Right lobe of liver (tissue), 6 donors: Measurements from ENCODE around the gene DDX55. TPM values are rescaled to one million over a fixed set of nuclear protein-coding genes. Genes with fewer than 3 reads are reported as not detected.

Source experiments
- ATAC-seq, 4 donors: fragments of 200-7000 bp; cut with Tn5 transposase; one replicate each; pipeline ENCODE4 v1.9.1; 2020; ENCODE audit warnings: mild to moderate bottlenecking in 4 of 4, moderate library complexity in 4 of 4
- DNase-seq, 3 donors: peaks; one replicate each; pipeline ENCODE4 v3.0.0-alpha.2; 2020
- H3K27ac ChIP-seq, 3 donors: fragments of 200-600 bp; one replicate each; pipeline ENCODE4 v1.8.0; 2022
- H3K27me3 ChIP-seq, 2 donors: fragments of 200-600 bp; one replicate each; pipeline ENCODE4 v1.8.0; 2022
- H3K36me3 ChIP-seq, 4 donors: fragments of 200-600 bp; sonication (generic) in 1 of 4; one replicate each; pipeline versions ENCODE4 v1.5.1 to v1.8.0; 2017 to 2022; ENCODE audit warnings: control low read depth in 1 of 4
- H3K4me1 ChIP-seq, 4 donors: fragments of 200-600 bp; sonication (generic) in 1 of 4; one replicate each; pipeline versions ENCODE4 v1.5.1 to v1.8.0; 2017 to 2022; ENCODE audit warnings: control low read depth in 1 of 4
- H3K4me3 ChIP-seq, 3 donors: fragments of 200-600 bp; one replicate each; pipeline ENCODE4 v1.8.0; 2022
- H3K9me3 ChIP-seq, 4 donors: fragments of 200-600 bp; sonication (generic) in 1 of 4; one replicate each; pipeline versions ENCODE4 v1.5.1 to v1.8.0; 2017 to 2022; ENCODE audit warnings: control low read depth in 1 of 4
- CTCF ChIP-seq, 4 donors: fragments of 200-600 bp in 3 of 4; fragments of 450-650 bp in 1 of 4; IDR thresholded peaks; one replicate each; pipeline versions ENCODE4 v1.5.1 to v1.8.0; 2016 to 2022; ENCODE audit warnings: antibody characterized with exemption in 4 of 4, mild to moderate bottlenecking in 2 of 4
- POLR2A ChIP-seq: fragments of 450-650 bp; IDR thresholded peaks from one replicate; pipeline ENCODE4 v1.6.1; 2017; ENCODE audit warnings: antibody characterized with exemption, mild to moderate bottlenecking
- WGBS: methylation state at CpG from one replicate; pipeline ENCODE4 v1.1.6; 2018; ENCODE audit warnings: low coverage, low lambda C conversion rate; ENCODE audit not compliant: insufficient coverage; ENCODE audit errors: missing lambda C conversion rate; 5-methylcytosine and 5-hydroxymethylcytosine counted together
- intact Hi-C, 2 donors: fragments of 100-400 bp; cut with DNase I; formaldehyde crosslinking; loops; one replicate each; pipeline versions ENCODE4 v1.11.2 to v1.14.1; 2022
- total RNA-seq, 6 experiments: library from RNA; depleted of rRNA in 2 of 6; stranded (reverse); fragments of >200 nt in 2 of 6; fragmentation: NEBNext Ultra II Directional in 3 of 6; extraction: Animal tissue kit (Norgen Biotek cat#: 25700) in 3 of 6; gene quantifications; one replicate each; pipeline versions ENCODE4 v1.1.0 to v1.2.4, GENCODE V29; 2016 to 2023
- donor health status: DM: no; HTN: yes; CAD: no.
- donor health status: DM: no; HTN: no; CAD: no.
- donor health status: DM: no; HTN: no; CAD: no.
- donor health status: DM: no; HTN: yes; CAD: no.
- donor health status: DM: no; HTN: yes; CAD: no.

The DDX55 gene
- total RNA-seq, 6 experiments from 2014 or later = 6.4 to 33.3 (median 10.5) TPM

DNA sequence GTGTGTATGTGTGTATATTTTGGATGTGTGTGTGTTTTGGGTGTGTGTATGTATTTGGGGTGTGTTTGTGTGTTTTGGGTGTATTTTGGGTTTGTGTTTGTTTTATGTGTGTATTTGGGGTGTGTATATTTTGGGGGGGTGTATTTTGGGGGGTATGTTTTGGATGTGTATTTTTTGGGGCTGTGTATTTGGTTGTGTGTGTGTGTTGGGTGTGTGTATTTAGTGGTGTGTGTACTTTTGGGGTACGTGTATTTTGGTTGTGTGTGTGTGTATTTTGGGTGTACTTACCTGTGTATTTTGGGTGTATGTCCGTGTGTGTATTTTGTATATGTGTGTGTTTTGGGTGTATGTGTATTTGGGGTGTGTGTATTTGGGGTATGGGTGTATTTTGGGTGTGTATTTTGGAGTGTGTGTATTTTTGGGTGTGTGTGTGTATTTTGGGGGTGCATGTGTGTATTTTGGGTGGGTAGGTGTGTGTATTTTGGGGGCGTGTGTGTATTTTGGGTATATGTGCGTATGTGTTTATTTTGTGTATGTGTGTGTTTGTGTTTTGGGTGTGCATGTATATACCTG is 52.3 kb downstream of the DDX55 start:
- Histone ChIP-seq H3K36me3 (peaks cover 0 to 45% (median 0%) of the 10 kb centered on the region in 4 donors), H3K27me3 (no peaks in the 10 kb centered on the region), H3K4me1 (no peaks in the 10 kb centered on the region), H3K27ac (no peak overlapping the region), H3K4me3 (no peak overlapping the region), H3K9me3 (no peaks in the 10 kb centered on the region)
- WGBS = 81% methylated on average over 4 of the region's 4 CpGs
- TF ChIP-seq CTCF (IDR thresholded peaks at IDR 0.05) (no peak), POLR2A (no peak)
- intact Hi-C loops = no loop called here
- no peak for ATAC-seq
- no peak for DNase-seq

- peaks cover 0 to 49% (median 0%) of the 10 kb centered on the region in 4 donors for H3K36me3 ChIP-seq
- ATAC-seq (no peak), DNase-seq (no peak)
- H3K4me1 ChIP-seq = no peaks in the 10 kb centered on the region
- intact Hi-C loops = no loop called here
- WGBS = 82% methylated on average over 5 of the region's 5 CpGs
- H3K9me3 ChIP-seq = no peaks in the 10 kb centered on the region
- H3K4me3 ChIP-seq = no peak overlapping the region
- no peak overlapping the region for H3K27ac ChIP-seq
- TF ChIP-seq POLR2A (no peak), CTCF (IDR thresholded peaks at IDR 0.05) (no peak)
- no peaks in the 10 kb centered on the region for H3K27me3 ChIP-seq
Measured at GRCh38 chr12:123655420-123655819, 53.5 kb downstream of the DDX55 start.

GRCh38 chr12:123656392-123656791 is 54.5 kb downstream of the DDX55 start:
- no peak overlapping the region for H3K27ac ChIP-seq
- WGBS = 91% methylated on average over 4 of the region's 4 CpGs
- ATAC-seq (no peak), DNase-seq (no peak)
- intact Hi-C loops = no loop called here
- H3K36me3 ChIP-seq = peaks cover 0 to 44% (median 0%) of the 10 kb centered on the region in 4 donors
- no peaks in the 10 kb centered on the region for H3K9me3 ChIP-seq
- TF ChIP-seq POLR2A (no peak), CTCF (IDR thresholded peaks at IDR 0.05) (no peak)
- H3K4me3 ChIP-seq = no peak overlapping the region
- H3K27me3 ChIP-seq = no peaks in the 10 kb centered on the region
- H3K4me1 ChIP-seq = no peaks in the 10 kb centered on the region

- Histone ChIP-seq H3K27ac (no peak overlapping the region), H3K9me3 (no peaks in the 10 kb centered on the region), H3K36me3 (peaks cover 0 to 35% (median 0%) of the 10 kb centered on the region in 4 donors), H3K27me3 (no peaks in the 10 kb centered on the region), H3K4me1 (no peaks in the 10 kb centered on the region), H3K4me3 (no peak overlapping the region)
- WGBS = 88% methylated on average over 9 of the region's 9 CpGs
- DNase-seq (no peak), ATAC-seq (no peak)
- no peak for TF ChIP-seq POLR2A
- TF ChIP-seq CTCF (IDR thresholded peaks at IDR 0.05) = no peak
- intact Hi-C loops = no loop called here
Measured at GRCh38 chr12:123657211-123657610, 55.3 kb downstream of the DDX55 start.
